ENCODE measurements around the gene TPCN2.

TPCN2 gene

DNA sequence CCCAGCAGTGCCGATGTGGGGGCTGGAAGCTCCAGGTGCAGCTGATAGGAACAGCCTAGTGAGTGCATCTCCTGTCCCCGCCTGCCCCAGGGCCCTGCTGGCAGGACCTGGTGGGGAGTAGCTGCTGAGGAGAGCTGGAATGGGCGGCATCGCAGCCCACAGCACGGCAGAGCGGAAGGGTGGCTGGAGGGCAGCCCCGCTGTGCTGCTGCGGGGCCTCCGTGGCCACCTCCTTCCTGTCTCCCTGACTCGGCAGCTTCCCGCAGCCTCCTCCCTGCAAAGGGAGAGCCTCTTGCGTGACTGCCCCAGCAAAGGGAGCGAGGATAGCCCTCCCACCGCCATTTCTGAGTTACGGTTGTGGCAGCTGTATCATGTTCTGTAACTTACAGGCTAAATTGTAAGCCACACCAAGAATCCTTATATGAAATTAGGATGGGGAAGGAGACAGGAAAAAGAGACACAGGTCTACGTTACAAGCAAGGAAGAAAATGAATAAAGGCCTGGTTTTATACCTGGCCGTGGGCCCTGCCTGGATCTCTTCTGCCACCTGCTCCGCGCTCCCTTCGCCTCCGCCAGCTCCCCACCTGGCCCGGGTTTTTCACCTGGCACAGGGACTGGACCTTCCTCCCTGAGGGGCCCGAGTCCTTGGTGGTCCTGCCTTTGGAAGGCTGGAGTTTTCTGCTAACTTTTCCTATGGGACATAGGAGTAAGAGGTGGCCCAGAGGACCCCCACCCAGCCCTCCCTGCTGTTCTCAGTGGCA, 10.0 kb downstream of the TPCN2 start:
- DNase-seq = no peak

DNA sequence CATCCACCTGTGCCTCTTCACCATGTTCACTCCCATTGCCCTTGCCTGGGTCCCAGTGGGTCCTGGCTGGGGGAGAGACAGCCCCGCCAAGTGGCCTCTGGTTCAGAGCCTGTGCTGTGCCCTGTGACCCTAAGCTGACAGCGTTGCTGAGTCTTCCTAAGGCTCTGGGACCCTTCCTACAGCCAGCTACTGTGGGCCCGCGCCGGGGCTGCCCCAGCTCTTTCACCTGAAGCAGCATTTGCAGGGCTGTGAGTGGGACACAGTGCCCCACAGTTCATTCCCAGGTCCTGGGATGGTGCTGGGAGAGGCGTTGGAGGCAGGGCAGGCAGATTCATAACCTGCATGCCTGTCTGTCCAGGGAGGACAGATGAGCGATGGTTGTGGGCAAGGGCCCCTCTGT, 10.7 kb downstream of the TPCN2 start:
- DNase-seq = no peak

DNA sequence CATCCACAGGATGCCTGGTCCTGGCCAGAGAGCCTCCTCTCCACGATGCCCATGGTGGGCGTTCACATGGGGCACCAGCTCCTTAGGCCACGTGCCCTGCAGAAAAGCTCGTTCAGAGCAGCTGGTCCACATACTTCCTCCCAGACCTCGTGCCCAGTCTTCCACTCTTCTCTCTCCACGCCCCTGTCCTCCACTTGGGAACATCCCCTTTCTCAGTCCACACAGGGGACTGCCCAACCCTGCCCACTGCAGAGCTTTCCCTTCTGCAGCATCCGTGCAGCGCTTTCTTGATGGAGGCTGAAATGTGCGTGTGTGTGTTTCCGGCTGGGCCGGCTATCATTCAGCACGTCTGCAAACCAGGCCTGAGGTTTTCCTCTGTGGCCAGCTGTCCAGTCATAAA, 11.3 kb downstream of the TPCN2 start:
- no peak for DNase-seq

DNA sequence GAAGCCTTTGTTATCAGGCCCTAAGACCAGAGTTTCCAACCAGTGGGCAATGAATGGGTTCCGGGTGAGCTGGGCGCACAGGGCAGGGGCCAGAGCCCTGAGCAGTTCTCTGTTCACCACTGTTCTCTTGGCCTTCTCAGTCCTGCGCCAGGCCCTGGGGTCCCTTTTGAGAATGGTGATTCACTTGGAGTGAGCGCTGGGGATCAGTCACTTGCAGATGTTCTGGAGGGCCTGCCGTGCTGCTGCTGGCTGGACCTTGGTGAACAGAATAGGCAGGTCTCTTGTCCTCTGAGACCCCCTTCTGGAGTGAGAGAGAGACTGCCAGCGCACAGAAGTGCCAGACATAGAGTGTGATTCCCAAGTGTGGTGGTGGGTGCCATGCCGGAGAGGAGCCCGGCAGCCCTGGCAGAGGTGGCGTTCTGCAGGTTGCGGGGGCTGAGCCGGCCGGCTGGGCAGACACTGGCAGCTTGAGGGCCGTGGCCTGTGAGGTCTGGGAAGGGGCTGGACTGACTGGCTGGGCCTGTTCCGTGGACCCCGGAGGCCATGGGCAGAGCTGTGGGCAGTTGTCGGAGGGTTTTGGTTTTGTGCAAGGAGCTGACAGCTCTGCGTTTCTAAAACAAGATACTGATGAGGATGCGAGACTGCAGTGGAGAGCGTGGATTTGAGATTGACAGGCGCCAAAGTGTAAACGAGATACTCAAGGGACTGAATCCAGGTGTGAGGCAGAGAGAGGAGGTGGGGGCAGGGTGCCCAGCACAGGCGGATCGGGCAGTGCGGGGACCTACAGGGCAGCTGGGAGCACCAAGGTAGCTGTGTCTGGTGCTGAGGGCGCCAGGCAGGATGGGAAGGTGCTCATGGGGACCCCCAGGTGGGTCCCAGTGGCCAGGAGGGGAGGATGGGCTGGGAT, 12.3 kb downstream of the TPCN2 start:
- DNase-seq = no peak

DNA sequence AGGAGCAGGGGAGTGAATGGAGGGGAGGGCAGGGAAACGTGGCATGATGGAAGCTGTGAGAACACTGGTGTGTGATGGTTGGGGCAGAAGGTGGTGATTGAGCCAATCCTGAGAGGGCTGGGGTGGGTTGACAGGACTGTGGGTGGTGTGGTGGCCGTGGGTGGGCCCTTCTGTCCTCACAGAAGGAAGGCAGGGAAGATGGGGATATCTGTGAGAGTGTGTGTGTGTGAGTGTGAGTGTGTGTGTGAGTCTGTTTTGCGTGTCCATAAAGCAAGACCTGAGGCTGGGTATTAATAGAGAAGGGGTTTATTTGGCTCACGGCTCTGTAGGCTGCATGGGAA, 13.0 kb downstream of the TPCN2 start:
- DNase-seq = no peak

DNA sequence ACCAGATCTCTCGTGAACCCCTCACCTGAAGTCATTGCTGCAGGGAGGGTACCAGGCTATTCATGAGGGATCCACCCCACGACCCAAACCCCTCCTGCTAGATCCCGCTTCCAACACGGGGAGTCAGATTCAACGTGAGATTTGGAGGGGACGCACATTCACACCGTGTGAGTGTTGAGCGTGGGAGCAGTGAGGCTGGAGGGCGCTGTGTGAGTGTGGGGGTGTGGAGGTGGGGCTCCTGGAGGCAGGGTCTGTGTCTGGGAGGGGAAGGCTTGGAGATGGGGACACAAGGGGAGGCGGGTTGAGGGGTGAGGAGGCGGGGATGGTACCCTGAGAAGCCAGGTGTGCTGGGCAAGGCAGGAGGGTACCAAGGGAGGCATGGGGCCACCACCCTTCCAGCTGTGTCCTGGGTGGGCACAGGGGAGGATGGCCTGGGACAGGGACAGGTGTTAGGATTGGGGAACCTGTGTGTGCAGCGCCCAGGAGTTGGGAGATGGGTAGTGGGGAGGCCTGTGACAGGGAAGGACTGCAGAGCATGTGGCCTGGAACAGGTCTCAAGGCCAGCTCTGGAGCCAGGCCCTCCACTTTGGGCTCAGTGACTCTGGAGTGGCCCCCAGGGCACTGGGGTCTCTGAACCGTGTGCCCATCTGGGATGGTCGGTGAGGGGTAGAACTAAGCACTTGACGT, 13.6 kb downstream of the TPCN2 start:
- DNase-seq = no peak

DNA sequence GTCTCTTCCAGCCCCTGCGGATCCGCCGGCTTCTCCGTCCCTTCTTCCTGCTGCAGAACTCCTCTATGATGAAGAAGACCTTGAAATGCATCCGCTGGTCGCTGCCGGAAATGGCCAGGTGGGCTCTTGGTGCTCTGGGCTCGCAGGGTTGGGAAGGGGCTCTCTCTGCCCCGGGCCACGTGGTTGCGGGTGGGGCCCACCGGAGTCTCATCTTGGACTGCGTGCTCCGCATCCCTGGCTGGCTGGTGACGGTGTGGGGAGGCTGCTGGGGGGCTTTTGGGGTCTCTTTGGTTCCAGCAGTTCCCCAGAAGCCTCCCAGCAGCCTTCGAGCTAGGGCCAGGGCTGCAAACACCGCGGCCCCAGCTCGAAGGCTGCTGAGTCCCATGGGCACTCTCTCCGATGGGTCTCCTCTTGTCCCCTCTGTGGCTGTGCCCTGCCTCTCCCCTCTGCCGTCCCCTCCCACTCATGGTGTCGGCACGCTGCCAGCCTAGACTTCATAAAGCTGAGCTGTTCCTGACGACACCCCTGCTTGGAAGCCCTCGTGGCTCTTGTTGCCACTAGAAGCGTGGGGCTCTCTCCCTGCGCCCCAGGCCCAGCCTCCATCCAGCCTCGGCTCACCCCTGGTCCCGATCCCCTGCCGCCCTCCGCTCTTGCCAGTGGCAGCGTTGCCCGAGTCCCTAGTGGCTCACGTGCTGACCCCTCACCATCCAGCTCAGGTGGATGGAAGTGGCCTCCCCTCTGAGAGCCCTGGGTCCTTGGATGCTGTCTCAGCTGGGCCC, 14.3 kb downstream of the TPCN2 start:
- no peak for DNase-seq

DNA sequence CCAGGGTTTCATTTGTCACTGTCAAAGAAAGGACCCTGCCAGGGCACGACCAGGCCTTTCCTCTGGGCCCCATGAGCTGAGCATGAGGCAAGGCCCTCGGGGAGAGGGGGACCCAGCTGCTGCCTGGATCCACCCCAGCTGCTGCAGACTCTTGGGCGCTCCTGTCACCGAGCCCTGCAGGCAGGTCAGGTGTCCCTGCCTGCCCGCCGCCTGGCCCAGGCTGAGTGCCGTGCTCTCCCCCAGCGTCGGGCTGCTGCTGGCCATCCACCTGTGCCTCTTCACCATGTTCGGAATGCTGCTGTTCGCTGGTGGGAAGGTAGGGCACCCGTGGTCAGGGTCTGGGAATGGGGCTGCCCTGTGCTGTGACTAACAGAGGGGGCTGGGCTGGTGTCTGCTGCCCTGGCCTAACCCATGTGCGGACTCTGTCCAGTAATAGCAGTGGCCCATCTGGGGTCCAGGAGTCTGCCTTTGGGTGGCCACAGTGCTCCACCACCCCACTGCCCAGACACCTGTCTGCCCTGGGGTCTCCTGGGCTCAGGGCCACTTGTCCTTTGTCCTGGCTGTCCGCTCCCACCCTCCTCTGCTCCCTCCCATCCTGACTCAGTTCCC, 15.0 kb downstream of the TPCN2 start:
- DNase-seq = no peak

DNA sequence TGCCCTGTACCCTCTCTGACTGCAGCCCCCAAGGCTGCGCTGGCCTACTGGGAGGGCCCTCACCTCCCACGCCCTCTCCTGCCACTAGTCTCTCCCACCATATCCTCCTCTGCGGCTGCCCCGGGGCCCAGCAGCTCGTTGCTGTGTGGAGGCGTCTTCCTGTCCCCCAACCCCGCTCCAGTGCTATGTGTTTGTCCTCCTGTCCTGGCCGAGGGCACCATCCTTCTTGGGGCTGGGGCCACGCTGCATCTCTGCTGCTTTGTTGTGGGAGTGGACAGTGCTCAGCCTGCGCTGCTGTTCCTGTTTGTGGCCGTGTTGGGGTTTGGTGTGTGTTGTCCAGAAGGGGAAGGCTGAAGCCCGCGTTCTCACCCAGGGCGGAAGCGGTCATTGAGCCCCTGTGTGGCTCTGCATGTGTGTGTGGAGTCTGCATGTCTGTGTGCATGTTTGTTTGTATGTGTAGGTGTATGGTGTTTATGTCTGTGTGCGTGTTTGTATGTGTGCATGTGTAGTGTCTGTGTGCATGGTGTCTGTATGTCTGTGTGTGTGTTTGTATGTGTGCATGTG, 15.7 kb downstream of the TPCN2 start:
- no peak for DNase-seq

DNA sequence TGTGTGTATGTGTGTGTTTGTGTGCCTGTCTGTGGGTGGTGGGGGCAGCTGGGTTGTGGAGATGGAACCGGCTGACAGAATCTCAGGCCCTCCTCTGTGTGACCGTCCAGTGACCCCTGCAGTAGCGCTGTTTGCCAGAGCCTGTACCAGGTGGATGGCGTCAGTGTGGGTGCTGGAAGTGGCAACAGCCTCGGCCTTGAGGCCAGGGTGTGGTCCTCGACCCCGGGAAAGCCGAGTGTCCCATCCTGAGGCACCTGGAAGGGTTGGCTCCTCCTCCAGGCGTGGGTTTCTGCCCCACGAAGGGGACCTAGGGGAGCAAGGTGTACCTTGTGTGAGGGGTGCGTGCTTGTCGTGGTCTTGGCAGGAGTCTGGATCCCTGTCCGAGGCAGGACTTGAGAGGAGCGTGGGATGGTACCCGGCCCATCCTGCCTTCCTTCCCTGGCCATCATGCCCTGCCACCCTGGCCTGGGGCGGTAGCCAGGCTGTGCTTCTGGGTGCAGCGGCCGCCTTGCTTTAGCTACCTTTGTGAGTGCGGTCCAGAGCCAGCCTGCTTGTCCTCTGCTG, 16.5 kb downstream of the TPCN2 start:
- DNase-seq = no peak

DNA sequence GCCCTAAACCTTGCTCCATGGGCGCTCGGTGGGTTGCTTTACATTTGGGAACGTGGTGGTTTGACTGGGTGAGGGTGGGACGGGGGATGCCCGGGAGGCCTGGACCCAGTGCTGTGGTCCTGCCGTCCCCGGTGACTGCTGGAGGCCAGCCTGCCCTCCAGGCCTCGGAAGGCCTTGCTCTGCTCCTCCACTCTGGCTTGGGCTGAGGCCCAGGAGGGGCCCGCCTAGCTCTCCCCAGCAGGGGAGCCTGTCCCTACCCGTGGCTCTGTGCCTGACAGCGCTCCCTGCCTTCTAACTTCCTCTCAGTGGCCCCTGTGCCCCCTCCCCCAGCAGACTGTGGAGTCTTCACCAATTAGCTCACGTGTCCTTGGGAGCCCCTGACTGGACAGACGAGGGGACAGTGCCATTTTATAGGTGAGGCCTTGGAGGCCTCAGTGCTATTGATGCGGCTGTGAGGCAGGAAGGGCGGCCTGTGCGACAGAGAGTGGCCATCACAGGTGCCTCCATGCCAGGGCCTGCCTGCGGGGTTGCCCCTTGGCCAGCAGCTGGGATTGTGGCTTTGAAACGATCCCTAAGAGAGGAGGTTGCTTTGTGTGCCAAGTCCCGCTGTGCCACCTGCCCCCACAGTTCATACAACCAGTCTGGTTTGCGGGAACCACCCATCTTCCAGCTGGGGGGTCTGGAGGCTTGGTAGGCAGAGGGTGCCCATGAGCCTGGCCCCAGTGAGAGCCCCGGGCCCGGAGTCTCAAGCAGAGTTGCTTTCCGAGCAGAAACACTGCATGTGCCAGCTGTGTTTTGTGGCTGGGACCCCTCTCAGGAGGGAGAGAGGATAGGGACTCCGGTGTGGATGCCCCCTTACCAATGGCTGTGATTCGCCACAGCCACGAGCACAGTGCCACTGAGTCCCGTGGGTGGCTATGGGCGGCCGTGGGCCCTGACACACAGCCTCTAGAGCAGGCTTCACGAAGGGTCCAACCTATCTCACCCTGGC, 17.7 kb downstream of the TPCN2 start:
- DNase-seq = no peak

DNA sequence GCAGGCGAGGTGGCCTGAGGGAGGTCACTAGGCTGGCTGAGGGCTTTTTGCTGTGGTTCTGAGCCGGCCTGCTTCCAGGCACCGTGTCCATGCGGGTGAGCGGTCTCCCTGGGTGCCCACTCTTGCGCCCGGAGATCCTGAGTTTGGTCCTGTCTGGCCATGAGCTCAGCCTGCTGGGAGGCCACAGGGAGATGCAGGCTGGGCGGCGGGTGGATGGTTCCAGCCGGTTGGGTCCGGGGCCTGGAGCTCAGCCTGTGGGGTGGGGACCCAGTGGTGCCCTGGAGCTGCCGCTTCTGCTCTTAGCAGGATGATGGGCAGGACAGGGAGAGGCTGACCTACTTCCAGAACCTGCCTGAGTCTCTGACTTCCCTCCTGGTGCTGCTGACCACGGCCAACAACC, 18.5 kb downstream of the TPCN2 start:
- DNase-seq = no peak

DNA sequence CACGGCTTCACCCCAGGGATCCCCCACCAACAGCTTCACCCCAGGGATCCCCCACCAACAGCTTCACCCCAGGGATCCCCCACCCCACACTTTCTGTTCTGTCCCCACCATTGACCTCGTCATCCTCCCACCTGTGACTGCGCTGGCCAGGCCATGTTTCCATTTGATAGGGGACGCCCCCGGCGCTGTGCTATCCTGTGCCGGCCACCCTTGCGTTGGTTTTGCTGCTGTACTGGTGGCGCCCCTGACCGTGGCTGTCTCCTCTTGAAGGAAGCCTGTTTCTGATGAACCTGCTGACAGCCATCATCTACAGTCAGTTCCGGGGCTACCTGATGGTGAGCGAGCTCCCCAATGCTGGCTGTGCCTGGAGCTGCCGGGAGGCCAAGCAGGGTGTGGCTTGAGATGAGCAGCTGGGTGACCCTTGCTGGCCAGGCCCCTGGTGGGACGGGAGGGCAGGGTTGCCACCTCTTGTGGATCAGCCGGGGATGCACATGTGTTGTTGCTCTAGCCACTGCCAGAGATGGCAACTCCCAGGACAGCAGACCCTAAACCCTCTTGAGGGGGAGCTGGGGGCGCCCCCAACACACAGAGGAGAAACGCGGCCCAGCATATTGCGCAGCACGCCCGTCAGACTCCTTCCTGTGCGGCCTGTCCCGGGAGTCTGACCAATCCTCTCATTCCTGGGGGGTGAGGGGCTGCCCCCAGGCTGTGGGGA, 22.5 kb downstream of the TPCN2 start:
- DNase-seq = no peak

DNA sequence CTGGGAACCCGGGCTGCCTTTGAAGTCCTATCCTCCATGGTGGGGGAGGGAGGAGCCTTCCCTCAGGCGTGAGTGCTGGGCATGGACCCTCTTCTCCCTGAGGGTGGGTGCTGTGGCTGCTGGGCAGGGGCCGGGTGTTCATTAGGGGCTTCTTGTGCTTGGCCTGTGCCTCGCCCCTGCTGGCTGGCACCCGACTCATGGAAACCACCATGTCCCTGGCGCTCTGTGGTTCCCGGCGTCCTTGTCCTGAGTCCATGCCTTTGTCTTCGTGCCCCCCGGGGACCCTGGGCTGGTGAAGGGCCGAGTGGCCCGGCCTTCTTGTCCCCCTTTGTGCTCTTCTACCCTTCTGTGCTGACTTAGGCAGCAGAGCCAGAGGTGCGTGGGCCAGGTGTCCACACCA, 23.2 kb downstream of the TPCN2 start:
- no peak for DNase-seq

DNA sequence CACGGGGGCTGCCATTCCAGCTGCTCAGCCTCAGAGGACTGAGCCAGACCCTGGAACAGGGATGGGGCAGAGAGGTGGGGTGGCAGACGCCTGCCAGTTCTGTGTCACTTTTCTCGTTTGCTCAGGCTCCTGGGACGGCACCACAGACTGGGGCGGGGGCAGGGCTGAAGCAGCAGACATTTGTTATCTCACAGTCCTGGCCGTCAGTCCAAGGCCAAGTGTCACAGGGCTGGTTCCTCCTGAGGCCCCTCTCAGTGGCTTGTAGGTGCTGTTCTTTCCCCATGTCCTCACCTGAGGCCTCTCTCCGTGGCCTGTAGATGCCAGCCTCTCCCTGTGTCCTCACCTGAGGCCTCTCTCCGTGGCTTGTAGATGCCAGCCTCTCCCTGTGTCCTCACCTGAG, 24.7 kb downstream of the TPCN2 start:
- DNase-seq = no peak

DNA sequence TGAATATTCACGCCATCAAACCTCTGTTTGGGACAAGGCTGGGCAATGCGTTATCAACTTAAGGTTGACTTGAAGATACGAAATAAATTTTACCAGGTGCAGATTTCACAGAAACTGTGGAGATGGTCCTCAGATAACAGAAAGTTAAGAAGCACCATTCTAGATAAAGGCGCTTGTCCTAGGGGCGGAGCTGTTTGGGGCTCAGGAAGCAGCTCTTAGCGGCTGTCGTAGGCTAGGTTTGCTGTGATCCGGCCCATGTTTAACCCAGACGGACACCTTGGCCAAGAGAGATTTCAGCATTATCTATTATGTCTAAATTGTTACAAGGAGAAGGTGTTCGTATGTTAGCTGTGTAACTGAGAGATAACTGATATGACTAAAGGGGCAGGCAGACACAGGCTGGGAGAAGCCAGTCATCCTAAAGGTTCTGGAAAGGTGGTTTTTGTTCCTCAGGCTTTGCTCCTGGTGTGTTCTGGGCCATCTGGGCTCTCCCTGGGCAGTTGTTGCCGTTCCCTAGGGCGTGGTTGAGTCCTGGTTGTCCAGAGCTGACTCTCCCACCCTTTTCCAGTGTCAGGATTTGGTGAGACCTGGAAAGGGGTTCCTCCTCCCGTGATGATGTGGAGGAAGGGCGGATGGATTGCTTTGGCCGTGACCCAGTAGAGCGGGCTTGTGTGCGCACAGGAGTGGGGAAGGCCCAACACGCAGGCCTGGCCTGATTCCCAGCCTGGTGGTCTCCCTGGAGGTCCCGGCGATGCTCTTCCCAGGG, 25.8 kb downstream of the TPCN2 start:
- DNase-seq = no peak

DNA sequence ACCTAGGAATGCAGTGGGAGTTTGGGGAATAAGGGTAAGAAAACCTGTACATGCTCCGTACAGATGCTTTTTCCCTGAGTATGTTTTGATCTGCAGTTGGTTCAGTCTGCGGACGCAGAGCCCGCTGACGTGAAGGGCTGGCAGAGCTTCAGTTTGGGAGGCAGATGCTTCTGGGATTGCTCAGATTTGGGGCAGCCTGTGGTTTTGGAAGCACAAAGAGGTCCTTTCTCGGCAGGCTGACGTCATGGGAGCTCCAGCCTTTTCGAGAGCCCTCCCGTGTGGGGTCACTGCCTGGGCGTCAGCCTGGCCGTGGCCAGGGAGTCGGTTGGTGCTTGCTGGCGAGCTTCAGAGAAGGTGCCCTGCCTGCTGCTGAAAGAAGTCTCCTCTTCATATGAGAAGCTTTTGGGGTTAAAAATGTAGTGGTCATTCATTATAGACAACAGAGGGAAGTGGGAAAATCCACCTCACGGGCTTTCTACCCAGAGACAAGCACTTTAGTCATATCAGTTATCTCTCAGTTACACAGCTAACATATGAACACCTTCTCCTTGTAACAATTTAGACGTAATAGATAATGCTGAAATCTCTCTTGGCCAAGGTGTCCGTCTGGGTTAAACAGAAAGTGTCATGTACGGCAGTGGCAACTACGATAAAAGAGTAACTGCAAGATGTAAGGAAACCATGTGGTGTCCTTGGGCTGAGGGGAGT, 26.8 kb downstream of the TPCN2 start:
- no peak for DNase-seq

DNA sequence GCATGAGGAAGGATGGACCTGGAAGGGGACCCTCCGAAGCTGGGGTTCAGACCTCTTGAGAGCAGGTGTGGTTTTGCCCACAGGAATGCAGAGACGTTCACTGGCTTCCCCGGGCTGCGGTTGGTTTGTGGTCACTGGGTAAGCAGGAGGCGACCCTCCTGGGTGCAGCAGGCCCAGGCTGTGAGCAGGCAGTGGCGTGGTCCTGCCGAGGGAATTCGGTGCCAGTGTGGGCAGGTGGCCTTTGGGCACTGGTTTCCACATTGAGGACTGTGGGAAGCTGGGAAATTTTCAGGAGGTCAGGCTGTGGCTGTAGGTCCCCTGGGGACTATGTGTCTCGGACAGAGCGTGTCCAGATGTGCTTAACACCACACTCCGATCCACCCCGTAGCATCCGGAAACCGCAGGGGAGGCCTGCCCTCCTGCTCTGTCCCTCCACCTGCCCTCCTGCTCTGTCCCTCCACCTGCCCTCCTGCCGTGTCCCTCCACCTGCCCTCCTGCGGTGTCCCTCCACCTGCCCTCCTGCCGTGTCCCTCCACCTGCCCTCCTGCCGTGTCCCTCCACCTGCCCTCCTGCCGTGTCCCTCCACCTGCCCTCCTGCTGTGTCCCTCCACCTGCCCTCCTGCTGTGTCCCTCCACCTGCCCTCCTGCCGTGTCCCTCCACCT, 27.5 kb downstream of the TPCN2 start:
- no peak for DNase-seq
